ENCODE data around the gene XAF1.
"Not testable (repeated sequence)": the region's sequence is repeated elsewhere in the genome, so short reads cannot be mapped to it uniquely, and the experiment has no call there.

XAF1 gene

GRCh38 chr17:6797718-6798351, 42.0 kb downstream of the XAF1 start:
- in situ Hi-C loops (cut with MboI; ENCODE audit: low sequenced_read_pairs) = no loop called here

GRCh38 chr17:6799738-6800137, 43.9 kb downstream of the XAF1 start:
- in situ Hi-C loops (cut with MboI; ENCODE audit: low sequenced_read_pairs) = no loop called here

GRCh38 chr17:6800422-6801027, 44.7 kb downstream of the XAF1 start:
- in situ Hi-C loops (cut with MboI; ENCODE audit: low sequenced_read_pairs) = no loop called here

- in situ Hi-C loops (cut with MboI; ENCODE audit: low sequenced_read_pairs) = no loop called here
Measured at GRCh38 chr17:6811510-6811909, 55.7 kb downstream of the XAF1 start.

GRCh38 chr17:6812295-6812694, 56.4 kb downstream of the XAF1 start:
- in situ Hi-C loops (cut with MboI; ENCODE audit: low sequenced_read_pairs) = no loop called here

GRCh38 chr17:6815775-6816174, 59.9 kb downstream of the XAF1 start:
- in situ Hi-C loops (cut with MboI; ENCODE audit: low sequenced_read_pairs) = no loop called here

- in situ Hi-C loops (cut with MboI; ENCODE audit: low sequenced_read_pairs) = not testable (repeated sequence)
Measured at GRCh38 chr17:6816368-6816767, 60.5 kb downstream of the XAF1 start.

- in situ Hi-C loops (cut with MboI; ENCODE audit: low sequenced_read_pairs) = no loop called here
Measured at GRCh38 chr17:6818938-6819337, 63.1 kb downstream of the XAF1 start.

- in situ Hi-C loops (cut with MboI; ENCODE audit: low sequenced_read_pairs) = no loop called here
Measured at GRCh38 chr17:6823011-6823442, 67.2 kb downstream of the XAF1 start.
